NCI-H146 treated with DMSO at 0.1 percent for 48 hours (cell line): ENCODE data around the gene TUBB2A.

Experiments used
- DNase-seq: peaks from one replicate; lab custom pipeline; 2025; ENCODE audit not compliant: unreplicated experiment; lab: John Stamatoyannopoulos, UW

TUBB2A gene

DNA sequence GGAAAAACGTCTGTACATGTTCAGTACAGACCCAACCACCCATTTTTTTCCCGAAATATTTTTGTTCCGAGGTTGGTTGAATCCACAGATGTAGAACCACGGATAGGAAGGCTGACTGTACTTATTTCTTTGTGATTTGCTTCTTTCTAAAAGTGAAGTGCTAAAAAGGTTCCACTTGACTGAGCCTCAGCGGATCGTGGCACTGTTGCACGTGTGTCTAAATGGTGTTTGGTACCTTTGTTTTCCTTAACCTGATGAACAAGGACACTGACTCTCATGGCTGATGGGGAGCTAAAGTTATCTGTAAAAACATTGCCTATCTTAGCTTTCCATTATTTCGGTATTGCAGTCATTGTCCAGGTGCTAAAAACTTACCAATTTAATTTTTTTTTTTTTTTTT lies 32.7 kb downstream of the TUBB2A start:
- DNase-seq, result no peak

DNA sequence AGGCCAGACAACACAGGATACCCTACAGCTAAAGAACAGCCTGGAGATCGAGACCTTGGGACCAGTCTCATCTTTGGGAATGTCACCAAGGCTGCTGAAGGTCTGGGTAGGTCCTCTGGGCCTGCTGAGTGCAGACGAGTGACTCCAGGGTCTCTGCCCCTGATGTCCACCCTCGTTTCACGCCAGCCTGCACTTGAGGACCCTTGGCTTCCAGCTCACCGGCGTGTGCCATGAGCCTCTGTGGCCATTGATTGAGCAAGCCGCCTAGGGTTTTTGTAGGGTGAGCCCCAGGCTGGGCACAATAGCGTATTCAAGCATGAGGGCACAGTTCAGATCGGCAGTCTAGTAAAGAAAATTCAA lies 34.5 kb downstream of the TUBB2A start:
- DNase-seq, result no peak

- DNase-seq, result no peak
Measured at GRCh38 chr6:3120765-3121089, 36.6 kb downstream of the TUBB2A start.

- DNase-seq, result no peak
Measured at GRCh38 chr6:3119040-3119723, 38.2 kb downstream of the TUBB2A start.

GRCh38 chr6:3118353-3119039 lies 38.8 kb downstream of the TUBB2A start, which contains the start of gene BPHL:
Gene BPHL, plus strand, starts transcription at chr6:3118711. Its CDS starts 30 bp downstream, at chr6:3118741.
- peak; percentile 93 for DNase-seq

DNA sequence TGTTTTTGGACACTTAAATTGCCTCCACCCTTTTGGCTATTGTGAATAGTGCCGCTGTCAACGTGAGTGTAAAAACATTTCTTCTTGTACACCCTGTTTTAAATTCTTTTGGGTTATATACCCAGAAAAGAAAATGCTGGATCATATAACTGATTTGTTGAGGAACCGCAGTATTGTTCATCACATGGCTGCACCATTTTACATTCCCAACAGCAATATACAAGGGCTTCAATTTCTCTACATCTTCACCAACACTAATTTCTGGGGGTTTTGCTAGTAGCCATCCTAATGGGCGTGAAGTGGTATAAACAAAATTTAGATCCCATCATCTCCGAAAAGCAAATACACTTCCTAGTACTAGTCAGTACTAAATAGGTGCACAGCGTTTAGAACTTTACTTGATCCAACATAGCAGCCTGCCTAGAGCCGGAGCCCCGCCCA lies 39.4 kb downstream of the TUBB2A start:
- DNase-seq, result no peak

- DNase-seq, result no peak
Measured at GRCh38 chr6:3114377-3114776, 43.0 kb downstream of the TUBB2A start.

DNA sequence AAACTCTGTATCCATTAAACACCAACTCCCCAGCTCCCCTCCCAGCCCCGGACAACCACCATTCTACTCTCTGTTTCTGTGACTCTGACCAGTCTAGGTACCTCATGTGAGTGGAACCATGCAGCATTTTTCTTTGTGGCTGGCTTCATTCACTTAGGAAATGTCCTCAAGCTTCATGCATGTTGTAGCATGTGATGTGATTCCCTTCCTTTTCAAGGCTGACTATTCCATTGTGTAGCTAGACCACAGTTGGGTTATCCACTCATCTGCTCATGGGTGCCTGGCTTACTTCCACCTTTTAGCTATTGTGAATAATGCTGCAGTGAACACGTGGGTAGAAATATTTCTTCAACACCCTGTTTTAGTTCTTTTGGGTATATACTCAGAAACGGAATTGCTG lies 47.6 kb downstream of the TUBB2A start:
- DNase-seq, result no peak

DNA sequence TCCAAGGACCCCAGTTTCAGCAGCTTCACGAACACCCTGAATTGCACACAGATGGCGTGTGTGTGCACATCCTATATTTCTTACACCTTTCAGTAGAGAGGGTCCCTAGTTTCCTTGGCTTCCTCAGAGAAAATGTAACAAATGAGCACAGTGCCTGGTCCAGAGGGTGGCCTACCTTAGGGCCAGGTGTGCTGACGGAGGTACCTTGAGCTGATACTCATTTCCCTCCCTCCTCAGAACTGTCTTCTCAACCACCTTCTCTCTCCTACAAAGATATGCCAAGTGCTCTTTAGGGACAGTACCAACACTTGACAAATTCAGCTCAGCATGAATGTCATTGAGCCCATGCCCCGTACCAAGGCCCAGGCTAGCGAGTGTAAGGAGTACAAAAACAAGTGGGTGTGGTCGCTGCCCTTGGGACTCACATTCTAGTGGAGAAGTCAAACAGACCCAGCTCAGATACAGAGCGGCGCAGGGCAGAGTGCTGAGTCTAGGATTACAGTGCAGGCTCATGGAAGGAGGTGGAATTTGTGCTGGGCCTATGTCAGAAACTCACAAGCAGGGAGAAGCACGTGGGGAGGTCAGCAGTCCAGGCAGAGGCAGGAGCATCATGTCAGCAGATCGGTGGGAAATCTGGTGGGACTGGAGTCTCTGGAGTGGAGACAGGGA lies 48.5 kb downstream of the TUBB2A start:
- DNase-seq, result no peak
